Epithelial cell of esophagus (primary cell): ENCODE results near the gene SECISBP2.
"Not testable (repeated sequence)": the region's sequence is repeated elsewhere in the genome, so short reads cannot be mapped to it uniquely, and the experiment has no call there.

Experiments
- DNase-seq: peaks from one replicate; pipeline ENCODE4 v3.0.0; 2010; ENCODE audit warnings: low read depth
- H3K4me3 ChIP-seq: 2 replicates; pipeline ENCODE4 v1.5.1; 2011; ENCODE audit warnings: mild to moderate bottlenecking, low read length, control low read depth
- TF ChIP-seq, protein P1 (sequence below): IDR thresholded peaks from 2 replicates; pipeline ENCODE4 v1.5.1; 2011; ENCODE audit warnings: low read depth, mild to moderate bottlenecking, low read length, control low read depth, inconsistent platforms; ENCODE audit not compliant: insufficient read depth; ENCODE audit errors: missing control alignments

SECISBP2 gene

DNA sequence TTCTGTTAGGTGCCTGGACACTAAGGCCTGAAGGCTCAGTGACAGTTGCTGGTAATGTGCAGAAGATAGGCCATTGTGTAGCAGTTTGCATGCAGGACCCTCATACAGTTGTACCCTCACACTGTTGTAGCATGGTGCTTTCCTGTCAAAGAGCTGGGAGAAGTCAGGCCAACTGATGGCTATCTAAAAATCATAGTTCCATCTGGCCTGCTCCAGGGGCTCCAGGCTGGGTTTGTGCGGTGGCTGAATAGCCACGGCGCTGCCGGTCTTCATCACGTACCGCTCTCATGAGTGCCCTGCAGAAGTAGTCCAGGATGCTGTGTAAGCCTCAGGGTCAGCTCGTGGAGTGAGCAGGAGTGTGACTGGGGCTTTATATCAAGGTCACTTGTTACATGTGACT is 12.2 kb downstream of the SECISBP2 start:
- H3K4me3 ChIP-seq, result no peak overlapping the region
- no peak for DNase-seq
- TF ChIP-seq, protein P1, sequence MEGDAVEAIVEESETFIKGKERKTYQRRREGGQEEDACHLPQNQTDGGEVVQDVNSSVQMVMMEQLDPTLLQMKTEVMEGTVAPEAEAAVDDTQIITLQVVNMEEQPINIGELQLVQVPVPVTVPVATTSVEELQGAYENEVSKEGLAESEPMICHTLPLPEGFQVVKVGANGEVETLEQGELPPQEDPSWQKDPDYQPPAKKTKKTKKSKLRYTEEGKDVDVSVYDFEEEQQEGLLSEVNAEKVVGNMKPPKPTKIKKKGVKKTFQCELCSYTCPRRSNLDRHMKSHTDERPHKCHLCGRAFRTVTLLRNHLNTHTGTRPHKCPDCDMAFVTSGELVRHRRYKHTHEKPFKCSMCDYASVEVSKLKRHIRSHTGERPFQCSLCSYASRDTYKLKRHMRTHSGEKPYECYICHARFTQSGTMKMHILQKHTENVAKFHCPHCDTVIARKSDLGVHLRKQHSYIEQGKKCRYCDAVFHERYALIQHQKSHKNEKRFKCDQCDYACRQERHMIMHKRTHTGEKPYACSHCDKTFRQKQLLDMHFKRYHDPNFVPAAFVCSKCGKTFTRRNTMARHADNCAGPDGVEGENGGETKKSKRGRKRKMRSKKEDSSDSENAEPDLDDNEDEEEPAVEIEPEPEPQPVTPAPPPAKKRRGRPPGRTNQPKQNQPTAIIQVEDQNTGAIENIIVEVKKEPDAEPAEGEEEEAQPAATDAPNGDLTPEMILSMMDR, result no peak

DNA sequence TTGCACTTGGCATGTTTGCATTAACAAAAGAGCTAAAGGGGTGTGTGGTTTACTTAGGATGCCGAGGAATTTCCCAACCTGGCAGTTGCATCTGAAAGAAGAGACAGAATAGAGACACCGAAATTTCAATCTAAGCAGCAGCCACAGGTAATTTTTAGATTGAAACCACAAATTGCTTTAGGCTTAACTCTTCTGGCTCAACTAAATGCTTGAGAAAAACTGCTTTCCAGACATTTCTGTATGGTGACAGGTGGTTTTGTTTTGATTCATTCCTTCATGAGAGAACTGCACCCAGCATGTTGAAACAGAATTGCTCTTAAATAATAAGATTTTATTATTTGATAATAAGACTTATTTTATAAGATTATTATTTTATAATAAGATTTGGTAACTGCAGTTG is 21.5 kb downstream of the SECISBP2 start:
- TF ChIP-seq, protein P1, result no peak
- no peak overlapping the region for H3K4me3 ChIP-seq
- DNase-seq, result no peak

DNA sequence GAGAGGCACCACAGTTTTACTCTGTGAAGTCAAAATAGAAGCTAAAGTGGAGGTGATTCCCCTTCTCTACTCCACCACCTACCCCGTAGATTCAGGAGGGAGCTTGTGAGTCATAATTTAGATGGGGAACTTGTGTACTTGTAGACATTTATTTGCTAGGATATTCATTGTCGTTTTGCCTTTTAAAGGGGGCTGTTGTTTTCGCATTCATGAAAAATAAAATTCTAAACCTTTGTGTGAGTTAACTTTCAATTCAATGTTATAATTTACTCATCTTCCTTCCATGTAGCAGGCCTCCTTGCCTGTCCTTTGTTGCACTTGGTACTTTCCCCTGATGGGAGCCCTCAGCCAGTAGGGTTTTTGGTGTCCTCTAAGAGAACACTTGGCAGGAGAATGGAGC is 22.0 kb downstream of the SECISBP2 start:
- TF ChIP-seq, protein P1, result no peak
- DNase-seq, result no peak
- no peak overlapping the region for H3K4me3 ChIP-seq

DNA sequence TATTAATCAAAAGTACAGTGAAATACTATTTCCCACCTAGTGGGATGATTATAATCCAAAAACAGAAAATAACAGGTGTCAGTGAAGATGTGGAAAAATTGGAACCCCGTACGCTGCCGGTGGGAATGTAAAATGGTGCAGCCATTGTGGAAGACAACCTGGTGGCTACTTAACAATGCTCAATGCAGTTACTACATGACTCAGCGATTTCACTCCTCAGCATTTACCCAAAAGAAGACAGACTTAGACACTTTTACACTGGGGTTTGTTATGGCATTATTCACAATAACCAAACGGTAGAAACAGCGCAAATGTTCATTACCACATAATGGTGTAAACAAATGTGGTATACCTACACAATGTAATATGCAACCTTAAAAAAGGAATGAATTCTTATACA is 23.9 kb downstream of the SECISBP2 start:
- H3K4me3 ChIP-seq, result no peak overlapping the region

DNA sequence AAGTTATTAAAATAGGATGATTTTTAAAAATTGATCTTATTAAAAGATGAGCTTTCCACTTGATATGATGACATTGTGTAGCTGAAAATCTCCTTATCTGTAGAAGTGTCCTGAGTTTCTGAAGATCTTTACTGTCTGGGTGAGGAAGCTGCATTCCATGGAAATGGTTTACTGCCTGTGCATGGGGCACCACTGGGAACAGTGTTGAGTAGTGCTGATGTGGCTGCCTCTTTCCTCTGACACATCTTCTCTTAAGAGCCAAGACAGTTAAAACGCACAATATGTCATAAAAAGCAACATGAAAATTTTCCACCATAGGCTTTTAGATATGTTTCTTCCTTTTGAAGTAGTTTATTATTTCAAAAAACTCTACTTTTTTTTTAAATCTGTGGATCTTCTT is 24.6 kb downstream of the SECISBP2 start:
- H3K4me3 ChIP-seq, result no peak overlapping the region
- DNase-seq, result no peak
- TF ChIP-seq, protein P1, result no peak

More for the DNA sequence above, 23.9 kb downstream of the SECISBP2 start:
- no peak for DNase-seq
- TF ChIP-seq, protein P1, result no peak

DNA sequence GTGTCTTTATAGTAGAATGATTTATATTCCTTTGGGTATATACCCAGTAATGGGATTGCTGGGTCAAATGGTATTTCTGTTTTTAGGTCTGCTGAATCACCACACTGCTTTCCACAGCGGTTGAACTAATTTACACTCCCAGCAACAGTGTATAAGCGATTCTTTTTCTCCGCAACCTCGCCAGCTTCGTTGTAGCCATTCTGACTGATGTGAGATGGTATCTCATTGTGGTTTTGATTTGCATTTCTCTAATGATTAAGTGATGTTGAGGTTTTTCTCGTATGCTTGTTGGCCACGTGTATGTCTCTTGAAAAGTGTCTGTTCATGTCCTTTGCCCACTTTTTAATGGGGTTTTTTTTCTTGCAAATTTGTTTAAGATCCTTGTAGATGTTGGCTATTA is 25.5 kb downstream of the SECISBP2 start:
- DNase-seq, H3K4me3 ChIP-seq: not testable (repeated sequence)

DNA sequence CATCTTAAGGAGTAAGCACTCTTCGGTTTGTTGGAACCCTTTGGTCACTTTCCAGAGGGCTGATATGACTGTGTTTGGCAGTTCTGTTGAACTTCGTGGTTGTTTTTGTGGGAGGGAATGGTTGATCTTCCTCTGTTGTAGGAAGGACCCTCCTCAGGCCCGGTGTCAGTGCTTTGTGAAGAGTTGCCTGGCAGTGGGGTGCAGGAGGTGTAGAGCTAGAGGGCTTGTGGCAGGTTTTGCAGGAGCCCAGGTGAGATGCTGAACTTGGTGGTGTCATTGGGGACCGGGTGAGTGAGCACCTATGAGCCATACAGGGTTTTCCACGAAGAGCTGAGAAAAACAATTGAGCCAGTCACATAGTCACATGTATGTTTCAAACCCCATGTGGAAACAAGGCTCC is 27.2 kb downstream of the SECISBP2 start:
- TF ChIP-seq, protein P1, result no peak
- no peak for DNase-seq
- H3K4me3 ChIP-seq, result no peak overlapping the region

DNA sequence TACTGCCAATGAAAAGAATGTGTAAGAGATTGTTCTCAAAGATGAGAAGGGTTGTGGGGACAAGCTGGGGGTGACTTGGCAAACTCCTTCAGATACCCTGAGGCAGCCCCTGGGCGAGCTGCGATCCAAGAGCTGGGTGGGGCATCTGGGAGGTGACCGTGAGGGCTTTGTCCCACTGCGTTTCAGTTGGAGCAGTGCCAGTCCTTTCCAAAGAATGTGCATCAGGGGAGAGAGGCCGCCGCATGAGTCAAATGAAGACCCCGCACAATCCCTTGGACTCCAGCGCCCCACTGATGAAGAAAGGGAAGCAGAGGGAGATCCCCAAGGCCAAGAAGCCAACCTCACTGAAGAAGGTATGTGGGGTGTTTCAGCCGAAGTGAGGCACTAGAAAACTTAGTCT is 28.4 kb downstream of the SECISBP2 start:
- H3K4me3 ChIP-seq, result no peak overlapping the region
- no peak for DNase-seq
- TF ChIP-seq, protein P1, result no peak
